Keratinocyte (primary cell): Measurements from ENCODE around the gene CTDSPL.

Experiments
- CTCF ChIP-seq, 3 experiments: IDR thresholded peaks in 1 of 3; conservative IDR thresholded peaks in 1 of 3; optimal IDR thresholded peaks in 1 of 3; 2 replicates in 2 of 3; 3 replicates in 1 of 3; pipeline versions ENCODE3 to v1.5.1; 2011; ENCODE audit warnings: low read length in 3 of 3, mild to moderate bottlenecking in 3 of 3, moderate library complexity in 2 of 3, control low read depth in 1 of 3, inconsistent platforms in 1 of 3; ENCODE audit not compliant: insufficient read depth in 2 of 3; ENCODE audit errors: extremely low read depth in 1 of 3
- EZH2 ChIP-seq: IDR thresholded peaks from one replicate; pipeline ENCODE4 v1.6.1; 2012; ENCODE audit warnings: inconsistent platforms, mild to moderate bottlenecking, low read length, moderate library complexity

- TF ChIP-seq EZH2 (no peak), CTCF (optimal IDR thresholded peaks at IDR 0.05 in 1 of 3, IDR thresholded peaks at IDR 0.05 in 1 of 3, conservative IDR thresholded peaks at IDR 0.05 in 1 of 3; ENCODE audit: extremely low read depth in 1 of 3, insufficient read depth in 2 of 3, low read length in 3 of 3) (no peak)
Measured at GRCh38 chr3:38028621-38029361, 167.1 kb downstream of the CTDSPL start.
